HepG2 (cell line): Measurements from ENCODE around the gene RANBP3. TPM values are rescaled to one million over a fixed set of nuclear protein-coding genes. Genes with fewer than 3 reads are reported as not detected.
A peak's percentile ranks its signal among the peaks of the same experiment; 100 is the strongest.

ENCODE experiments used
- ARID5B ChIP-seq: IDR thresholded peaks from 2 replicates; pipeline ENCODE4 v1.4.0; 2020; ENCODE audit warnings: mild to moderate bottlenecking, missing genetic modification reagents
- DNMT3B ChIP-seq: conservative IDR thresholded peaks from 2 replicates; pipeline ENCODE4 v1.6.1; 2016; ENCODE audit warnings: missing biosample characterization, control low read depth
- ERF ChIP-seq: IDR thresholded peaks from 2 replicates; pipeline ENCODE4 v1.6.1; 2018; ENCODE audit warnings: missing biosample characterization, missing genetic modification reagents
- HINFP ChIP-seq: sonication (generic); formaldehyde crosslinking; IDR thresholded peaks from 2 replicates; pipeline ENCODE4 v1.4.0; 2020; ENCODE audit warnings: low read depth, mild to moderate bottlenecking, missing genetic modification reagents
- MED1 ChIP-seq: sonication (generic); formaldehyde crosslinking; IDR thresholded peaks from 2 replicates; pipeline ENCODE4 v1.4.0; 2020; ENCODE audit warnings: missing genetic modification reagents
- RAD51 ChIP-seq: fragments of 450-650 bp; IDR thresholded peaks from 2 replicates; pipeline ENCODE4 v1.6.1; 2016; ENCODE audit warnings: borderline replicate concordance
- REL ChIP-seq: sonication (generic); formaldehyde crosslinking; conservative IDR thresholded peaks from 2 replicates; pipeline ENCODE4 v1.8.0; 2022; ENCODE audit warnings: mild to moderate bottlenecking, missing genetic modification reagents, moderate library complexity
- SAFB2 ChIP-seq: sonication (generic); formaldehyde crosslinking; IDR thresholded peaks from 2 replicates; pipeline ENCODE4 v1.5.1; 2020; ENCODE audit warnings: missing genetic modification reagents, low read depth, mild to moderate bottlenecking, borderline replicate concordance
- SPEN ChIP-seq: sonication (generic); formaldehyde crosslinking; IDR thresholded peaks from 2 replicates; pipeline ENCODE4 v1.5.1; 2020; ENCODE audit warnings: low read depth, mild to moderate bottlenecking, missing genetic modification reagents
- THAP8 ChIP-seq: sonication (generic); formaldehyde crosslinking; IDR thresholded peaks from 2 replicates; pipeline ENCODE4 v1.5.1; 2020; ENCODE audit warnings: missing genetic modification reagents, mild to moderate bottlenecking, borderline replicate concordance
- THYN1 ChIP-seq: sonication (generic); formaldehyde crosslinking; IDR thresholded peaks from 2 replicates; pipeline ENCODE4 v1.8.1; 2023; ENCODE audit warnings: low read depth, mild to moderate bottlenecking, moderate library complexity, missing genetic modification reagents, borderline replicate concordance
- ZBTB2 ChIP-seq: sonication (generic); formaldehyde crosslinking; IDR thresholded peaks from 2 replicates; pipeline ENCODE4 v1.8.0; 2022; ENCODE audit warnings: low read depth, missing genetic modification reagents
- ZBTB34 ChIP-seq: sonication (generic); formaldehyde crosslinking; IDR thresholded peaks from 2 replicates; pipeline ENCODE4 v1.8.0; 2022; ENCODE audit warnings: mild to moderate bottlenecking, missing genetic modification reagents
- ZBTB37 ChIP-seq: sonication (generic); formaldehyde crosslinking; IDR thresholded peaks from 2 replicates; pipeline ENCODE4 v1.4.0; 2020; ENCODE audit warnings: mild to moderate bottlenecking, missing genetic modification reagents
- ZBTB38 ChIP-seq: sonication (generic); formaldehyde crosslinking; IDR thresholded peaks from 2 replicates; pipeline ENCODE4 v1.5.1; 2020; ENCODE audit warnings: mild to moderate bottlenecking, missing genetic modification reagents
- ZNF235 ChIP-seq: sonication (generic); formaldehyde crosslinking; IDR thresholded peaks from 2 replicates; pipeline ENCODE4 v1.8.1; 2023; ENCODE audit warnings: mild to moderate bottlenecking, missing genetic modification reagents, borderline replicate concordance
- ZNF350 ChIP-seq: sonication (generic); formaldehyde crosslinking; IDR thresholded peaks from 2 replicates; pipeline ENCODE4 v1.4.0; 2020; ENCODE audit warnings: mild to moderate bottlenecking, low read depth, missing genetic modification reagents, borderline replicate concordance
- polyA plus RNA-seq, 8 experiments: library from polyadenylated mRNA; depleted of rRNA in 3 of 8; stranded (reverse) in 7 of 8; unstranded in 1 of 8; fragments of >200 nt; fragmentation: Illumina TruSeq in 4 of 8; extraction: Trizol in 4 of 8; gene quantifications; 2 replicates each; pipeline versions ENCODE4 v1.2.1 to v1.2.3, GENCODE V29; 2011 to 2016; ENCODE audit warnings: low read depth in 4 of 8, missing spikeins in 1 of 8, mixed read lengths in 1 of 8; ENCODE audit not compliant: insufficient read depth in 1 of 8
- total RNA-seq, 5 experiments: library from RNA; depleted of rRNA; stranded (reverse); fragments of >200 nt; fragmentation: Illumina TruSeq; extraction: Trizol; gene quantifications; 2 replicates each; pipeline ENCODE4 v1.2.3, GENCODE V29; 2016; ENCODE audit warnings: low read depth in 1 of 5

The RANBP3 gene
- total and polyA plus RNA-seq, 2 of the 13 experiments (the other 11 are each of a cell fraction or from before 2014, with no cell fraction given) = 39.5 to 149 TPM

- peak; percentile 94; the same call in 1 of the 2 replicates for TF ChIP-seq THYN1 (CRISPR knock-in tag)
- TF ChIP-seq SPEN (CRISPR knock-in tag) = peak; percentile 100
- TF ChIP-seq ERF (CRISPR knock-in tag) = peak; percentile 100
- peak; percentile 98 for TF ChIP-seq MED1 (CRISPR knock-in tag)
- peak; percentile 99 for TF ChIP-seq ZBTB2 (CRISPR knock-in tag)
- peak; percentile 94 for TF ChIP-seq ZNF350
- peak; percentile 98 for TF ChIP-seq ZBTB34
- TF ChIP-seq SAFB2 (CRISPR knock-in tag) = peak; percentile 100
- TF ChIP-seq REL (CRISPR knock-in tag) = peak; percentile 100
- TF ChIP-seq ZBTB38 (CRISPR knock-in tag) = peak; percentile 100
- TF ChIP-seq HINFP (CRISPR knock-in tag) = peak; percentile 99
- peak; percentile 76 for TF ChIP-seq ARID5B (CRISPR knock-in tag)
- peak; percentile 89 for TF ChIP-seq DNMT3B (CRISPR knock-in tag)
- TF ChIP-seq ZBTB37 = peak; percentile 83; the same call in 1 of the 2 replicates
- peak; percentile 100 for TF ChIP-seq THAP8
- peak; percentile 99; the same call in 1 of the 2 replicates for TF ChIP-seq ZNF235
- TF ChIP-seq RAD51 = no peak
Measured at GRCh38 chr19:5977785-5978605, at the start of gene RANBP3 (continued).
